CD8-positive, alpha-beta memory T cell (primary cell): Measurements from ENCODE around the gene TAS2R5. TPM values are rescaled to one million over a fixed set of nuclear protein-coding genes. Genes with fewer than 3 reads are reported as not detected.
"Not testable (repeated sequence)": the region's sequence is repeated elsewhere in the genome, so short reads cannot be mapped to it uniquely, and the experiment has no call there.

Experiments used
- CTCF ChIA-PET: fragments of 350-600 bp; sonication (Branson Sonifier 250); formaldehyde crosslinking; loops from one replicate; lab custom pipeline; 2021; ENCODE audit warnings: antibody characterized with exemption; lab: Charles Lee
- POLR2A ChIA-PET: fragments of 350-600 bp; sonication (Branson Sonifier 250); formaldehyde crosslinking; loops from one replicate; lab custom pipeline; 2021; ENCODE audit warnings: antibody characterized with exemption; lab: Charles Lee
- DNase-seq, 5 donors: peaks; one replicate each; pipeline versions ENCODE4 v3.0.0 to v3.0.0-alpha.2; 2020 to 2022; ENCODE audit warnings: mixed read lengths in 1 of 5
- H3K27ac ChIP-seq: one replicate; pipeline ENCODE4 v1.7.0; 2013; ENCODE audit warnings: low read depth, mild to moderate bottlenecking, low read length, moderate library complexity
- H3K27me3 ChIP-seq: 2 replicates; pipeline ENCODE4 v1.7.0; 2013; ENCODE audit warnings: low read length, mild to moderate bottlenecking; ENCODE audit not compliant: insufficient read depth, poor library complexity, severe bottlenecking
- H3K36me3 ChIP-seq: 2 replicates; pipeline ENCODE4 v1.7.0; 2013; ENCODE audit warnings: mild to moderate bottlenecking, low read length, moderate library complexity; ENCODE audit not compliant: insufficient read depth
- H3K4me1 ChIP-seq: 2 replicates; pipeline ENCODE4 v1.7.0; 2013; ENCODE audit warnings: mild to moderate bottlenecking, low read length, moderate library complexity; ENCODE audit not compliant: insufficient read depth
- H3K4me3 ChIP-seq: 2 replicates; pipeline ENCODE4 v1.7.0; 2013; ENCODE audit warnings: mild to moderate bottlenecking, low read length
- H3K9me3 ChIP-seq: 2 replicates; pipeline ENCODE4 v1.7.0; 2013; ENCODE audit warnings: mild to moderate bottlenecking, low read length
- H3K27ac Mint-ChIP-seq, 8 donors: one replicate each; pipeline ENCODE4 v1.8.0; 2020 to 2021; ENCODE audit warnings: mixed read lengths in 8 of 8, mild to moderate bottlenecking in 6 of 8, inconsistent platforms in 3 of 8, moderate library complexity in 3 of 8
- H3K27me3 Mint-ChIP-seq, 2 donors: one replicate each; pipeline ENCODE4 v1.8.0; 2020 to 2021; ENCODE audit warnings: mixed read lengths in 2 of 2, mild to moderate bottlenecking in 1 of 2, moderate library complexity in 1 of 2
- H3K36me3 Mint-ChIP-seq, 3 donors: one replicate each; pipeline ENCODE4 v1.8.0; 2020 to 2021; ENCODE audit warnings: mixed read lengths in 3 of 3, inconsistent platforms in 1 of 3, mild to moderate bottlenecking in 1 of 3
- H3K4me1 Mint-ChIP-seq, 3 donors: one replicate each; pipeline ENCODE4 v1.8.0; 2020 to 2021; ENCODE audit warnings: mixed read lengths in 3 of 3, inconsistent platforms in 1 of 3, mild to moderate bottlenecking in 1 of 3
- H3K4me3 Mint-ChIP-seq, 7 donors: one replicate each; pipeline ENCODE4 v1.8.0; 2020 to 2021; ENCODE audit warnings: mixed read lengths in 7 of 7, mild to moderate bottlenecking in 6 of 7, moderate library complexity in 4 of 7, inconsistent platforms in 2 of 7
- H3K9me3 Mint-ChIP-seq, 5 donors: one replicate each; pipeline ENCODE4 v1.8.0; 2020 to 2022; ENCODE audit warnings: mixed read lengths in 5 of 5, mild to moderate bottlenecking in 3 of 5, moderate library complexity in 2 of 5, inconsistent platforms in 1 of 5
- polyA plus RNA-seq: library from polyadenylated mRNA; unstranded; fragments of 300-500 nt; fragmentation: Illumina TruSeq; gene quantifications from one replicate; pipeline ENCODE4 v1.2.3, GENCODE V29; 2021
- total RNA-seq, 2 experiments: library from RNA; stranded (reverse); gene quantifications; one replicate each; pipeline ENCODE4 v1.2.3, GENCODE V29; 2021

The TAS2R5 gene
- total RNA-seq: 1 to 10 TPM in 1 of 2 experiments, under 1 TPM in 1; 0.88 to 1.3 TPM
- not detected for polyA plus RNA-seq

DNA sequence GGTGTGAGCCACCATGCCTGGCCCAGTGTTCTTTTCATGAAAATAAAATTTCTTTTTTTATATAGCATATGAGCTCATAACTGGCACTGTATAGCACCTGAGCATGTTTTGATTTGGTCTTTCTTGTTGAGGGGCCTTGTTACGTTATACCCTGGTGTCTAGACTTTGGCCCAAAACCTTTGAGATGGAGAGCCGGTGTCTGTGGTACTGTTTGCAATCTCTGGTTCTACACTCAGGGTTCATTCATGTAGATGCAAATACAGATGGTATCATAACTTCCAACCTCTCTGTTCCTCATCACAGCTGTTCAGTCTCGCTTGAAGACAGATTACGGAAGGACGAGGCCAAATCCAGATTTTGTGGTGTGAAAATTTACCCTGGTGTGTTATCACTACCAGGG lies at the start of gene TAS2R5:
Gene TAS2R5 (plus strand): TSS at position 301 of the 400 bp plus-strand sequence. CDS start 145 bp downstream, outside the sequence.
- H3K9me3 Mint-ChIP-seq: no peaks in the 10 kb centered on the region
- Histone ChIP-seq H3K27me3 (no peaks in the 10 kb centered on the region), H3K9me3 (no peaks in the 10 kb centered on the region), H3K4me1 (no peaks in the 10 kb centered on the region), H3K36me3 (peaks cover 5% of the 10 kb centered on the region), H3K4me3 (no peak within 1 kb of the TSS), H3K27ac (no peak within 1 kb of the TSS)
- H3K36me3 Mint-ChIP-seq: peaks cover 0 to 49% (median 12%) of the 10 kb centered on the region in 3 donors
- no peak within 1 kb of the TSS for H3K4me3 Mint-ChIP-seq
- H3K4me1 Mint-ChIP-seq: peaks cover 0 to 3% (median 0%) of the 10 kb centered on the region in 3 donors
- no peak for DNase-seq
- ChIA-PET POLR2A (no interaction called here), CTCF (no interaction called here)
- no peaks in the 10 kb centered on the region for H3K27me3 Mint-ChIP-seq
- no peak within 1 kb of the TSS for H3K27ac Mint-ChIP-seq

DNA sequence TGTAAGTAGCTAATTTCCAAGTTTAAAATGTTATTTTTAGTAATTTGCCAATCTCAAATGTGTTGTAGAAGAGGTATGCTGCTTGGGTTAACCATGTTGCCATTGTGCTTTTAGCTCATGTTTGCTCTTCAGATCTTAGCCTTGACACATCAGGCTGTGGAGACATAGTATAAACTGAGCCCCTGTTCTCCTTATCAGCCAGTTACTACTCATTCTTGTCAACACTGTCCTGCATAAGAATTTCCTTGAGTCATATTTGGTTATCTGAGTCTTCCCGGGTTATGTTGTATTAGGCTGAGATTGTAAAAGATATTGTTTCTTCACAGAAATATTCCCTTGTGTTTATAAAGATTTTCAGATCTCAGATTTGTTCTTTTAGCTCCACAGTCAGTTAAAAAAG lies 47.8 kb upstream of the TAS2R5 start:
- Mint-ChIP-seq H3K27me3 (no peaks in the 10 kb centered on the region), H3K9me3 (no peaks in the 10 kb centered on the region), H3K4me1 (peaks cover 44 to 69% (median 67%) of the 10 kb centered on the region in 3 donors), H3K36me3 (peaks cover 6 to 79% (median 25%) of the 10 kb centered on the region in 3 donors), H3K27ac (no peak overlapping the region), H3K4me3 (peak overlapping the region in 2 of 7 donors; percentile 4 to 22)
- Histone ChIP-seq H3K27me3 (no peaks in the 10 kb centered on the region), H3K4me3 (no peak overlapping the region), H3K9me3 (no peaks in the 10 kb centered on the region), H3K36me3 (peaks cover 63% of the 10 kb centered on the region), H3K4me1 (peaks cover 27% of the 10 kb centered on the region), H3K27ac (no peak overlapping the region)
- no peak for DNase-seq
- ChIA-PET POLR2A (no interaction called here), CTCF (interaction anchor here (0.9 kb wide), 1 partner anchor 88 kb away, joined by 3 read pairs; no protein-coding TSS in a partner anchor)

- H3K27me3 Mint-ChIP-seq: no peaks in the 10 kb centered on the region
- peaks cover 20% of the 10 kb centered on the region for H3K4me1 ChIP-seq
- no peaks in the 10 kb centered on the region for H3K9me3 Mint-ChIP-seq
- CTCF ChIA-PET: no interaction called here
- POLR2A ChIA-PET: no interaction called here
- H3K27ac ChIP-seq: no peak overlapping the region
- H3K27ac Mint-ChIP-seq: peak overlapping the region in 1 of 8 donors; percentile 8
- H3K36me3 Mint-ChIP-seq: peaks cover 6 to 84% (median 25%) of the 10 kb centered on the region in 3 donors
- peaks cover 29 to 51% (median 48%) of the 10 kb centered on the region in 3 donors for H3K4me1 Mint-ChIP-seq
- H3K36me3 ChIP-seq: peaks cover 71% of the 10 kb centered on the region
- no peaks in the 10 kb centered on the region for H3K27me3 ChIP-seq
- no peak overlapping the region for H3K4me3 Mint-ChIP-seq
- no peak for DNase-seq
- no peak overlapping the region for H3K4me3 ChIP-seq
- no peaks in the 10 kb centered on the region for H3K9me3 ChIP-seq
Observed at GRCh38 chr7:141744131-141744530, 45.9 kb upstream of the TAS2R5 start.

- no peaks in the 10 kb centered on the region for H3K4me1 ChIP-seq
- ChIA-PET POLR2A (interaction anchor here (0.7 kb wide), 1 partner anchor 665 kb away, joined by 5 read pairs; no protein-coding TSS in a partner anchor), CTCF (interaction anchor here (1.6 kb wide), 1 partner anchor 10 kb away, joined by 4 read pairs; the partner anchor contains the start of gene SSBP1)
- peaks cover 73% of the 10 kb centered on the region for H3K36me3 ChIP-seq
- H3K27ac Mint-ChIP-seq: no peak overlapping the region
- peaks cover 13 to 34% (median 32%) of the 10 kb centered on the region in 5 donors for H3K9me3 Mint-ChIP-seq
- no peaks in the 10 kb centered on the region for H3K27me3 Mint-ChIP-seq
- DNase-seq: no peak
- H3K36me3 Mint-ChIP-seq: peaks cover 42 to 89% (median 43%) of the 10 kb centered on the region in 3 donors
- H3K27ac ChIP-seq: no peak overlapping the region
- no peaks in the 10 kb centered on the region for H3K27me3 ChIP-seq
- peaks cover 2 to 16% (median 9%) of the 10 kb centered on the region in 3 donors for H3K4me1 Mint-ChIP-seq
- H3K4me3 ChIP-seq: no peak overlapping the region
- H3K4me3 Mint-ChIP-seq: no peak overlapping the region
- peaks cover 5% of the 10 kb centered on the region for H3K9me3 ChIP-seq
Observed at GRCh38 chr7:141748396-141748795, 41.6 kb upstream of the TAS2R5 start.

DNA sequence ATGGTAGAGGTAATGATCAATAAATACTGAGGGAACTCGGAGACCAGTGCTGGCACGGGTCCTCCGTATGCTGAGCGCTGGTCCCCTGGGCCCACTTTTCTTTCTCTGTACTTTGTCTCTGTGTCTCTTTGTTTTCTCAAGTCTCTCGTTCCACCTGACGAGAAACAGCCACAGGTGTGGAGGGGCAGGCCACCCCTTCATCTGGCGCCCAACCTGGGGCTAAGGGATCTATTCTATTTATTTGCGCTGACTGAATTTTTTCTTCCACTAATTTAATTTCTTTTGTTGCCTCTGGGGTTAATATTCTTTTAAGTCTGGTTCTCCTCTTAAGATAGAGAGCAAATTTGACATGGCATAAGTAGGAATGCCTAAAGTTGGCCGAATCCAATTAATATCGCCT lies 38.1 kb upstream of the TAS2R5 start:
- H3K4me3 ChIP-seq, H3K27me3 Mint-ChIP-seq, H3K4me3 Mint-ChIP-seq, CTCF ChIA-PET, POLR2A ChIA-PET, H3K4me1 Mint-ChIP-seq, H3K9me3 ChIP-seq, DNase-seq, H3K27me3 ChIP-seq, H3K27ac ChIP-seq, H3K4me1 ChIP-seq: not testable (repeated sequence)
- H3K36me3 Mint-ChIP-seq: peaks cover 53 to 91% (median 55%) of the 10 kb centered on the region in 3 donors
- H3K9me3 Mint-ChIP-seq: peaks cover 13 to 34% (median 32%) of the 10 kb centered on the region in 5 donors
- peak overlapping the region in 1 of 8 donors; percentile 66 for H3K27ac Mint-ChIP-seq
- peaks cover 50% of the 10 kb centered on the region for H3K36me3 ChIP-seq

GRCh38 chr7:141752634-141753033 lies 37.4 kb upstream of the TAS2R5 start:
- no peak for DNase-seq
- Histone ChIP-seq H3K27me3 (no peaks in the 10 kb centered on the region), H3K36me3 (peaks cover 50% of the 10 kb centered on the region), H3K4me1 (no peaks in the 10 kb centered on the region), H3K27ac (no peak overlapping the region), H3K9me3 (peaks cover 5% of the 10 kb centered on the region), H3K4me3 (no peak overlapping the region)
- Mint-ChIP-seq H3K36me3 (peaks cover 55 to 96% (median 56%) of the 10 kb centered on the region in 3 donors), H3K27me3 (no peaks in the 10 kb centered on the region), H3K27ac (no peak overlapping the region), H3K9me3 (peaks cover 13 to 34% (median 32%) of the 10 kb centered on the region in 5 donors), H3K4me1 (peaks cover 4 to 8% (median 7%) of the 10 kb centered on the region in 3 donors), H3K4me3 (no peak overlapping the region)
- ChIA-PET CTCF (no interaction called here), POLR2A (no interaction called here)

GRCh38 chr7:141754939-141755338 lies 35.1 kb upstream of the TAS2R5 start:
- H3K4me3 ChIP-seq: no peak overlapping the region
- H3K9me3 Mint-ChIP-seq: peaks cover 13 to 34% (median 31%) of the 10 kb centered on the region in 5 donors

DNA sequence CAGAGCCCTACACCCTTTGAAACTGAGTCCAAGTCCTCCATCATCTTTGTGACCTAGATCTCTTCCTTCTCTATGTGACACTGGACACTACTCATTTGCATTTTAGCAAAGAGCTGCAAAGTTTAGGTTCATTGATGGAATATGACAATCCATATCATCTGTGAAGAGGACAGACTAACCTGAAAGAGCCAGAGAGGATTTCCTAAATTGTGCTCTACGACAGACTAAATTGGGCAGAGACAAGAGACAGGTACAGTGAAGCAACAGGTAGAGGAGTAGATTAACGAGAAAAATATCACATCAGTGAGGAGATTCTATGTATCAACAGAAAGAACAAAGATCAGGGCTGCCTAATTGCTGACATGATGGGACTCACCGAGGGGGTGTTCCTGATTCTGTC lies 26.2 kb upstream of the TAS2R5 start, which contains the start of gene TAS2R3:
Gene TAS2R3 (plus strand): TSS at position 301 of the 400 bp plus-strand sequence. CDS start 62 bp downstream, at position 363.
- peaks cover 23 to 69% (median 33%) of the 10 kb centered on the region in 3 donors for H3K36me3 Mint-ChIP-seq

More at GRCh38 chr7:141754939-141755338, 35.1 kb upstream of the TAS2R5 start:
- peaks cover 4 to 9% (median 8%) of the 10 kb centered on the region in 3 donors for H3K4me1 Mint-ChIP-seq
- CTCF ChIA-PET: no interaction called here
- H3K36me3 ChIP-seq: peaks cover 50% of the 10 kb centered on the region
- POLR2A ChIA-PET: no interaction called here
- H3K27ac ChIP-seq: no peak overlapping the region
- peaks cover 52 to 94% (median 57%) of the 10 kb centered on the region in 3 donors for H3K36me3 Mint-ChIP-seq
- H3K27ac Mint-ChIP-seq: peak overlapping the region in 1 of 8 donors; percentile 87
- peak in 2 of 5 donors; percentile 3 to 14 for DNase-seq
- peak overlapping the region in 1 of 7 donors; percentile 24 for H3K4me3 Mint-ChIP-seq
- peaks cover 5% of the 10 kb centered on the region for H3K9me3 ChIP-seq
- H3K27me3 Mint-ChIP-seq: no peaks in the 10 kb centered on the region
- no peaks in the 10 kb centered on the region for H3K27me3 ChIP-seq
- H3K4me1 ChIP-seq: no peaks in the 10 kb centered on the region

More for the DNA sequence above, 26.2 kb upstream of the TAS2R5 start, which contains the start of gene TAS2R3:
- Mint-ChIP-seq H3K4me1 (peaks cover 4 to 14% (median 7%) of the 10 kb centered on the region in 3 donors), H3K27me3 (no peaks in the 10 kb centered on the region), H3K27ac (no peak within 1 kb of the TSS), H3K9me3 (no peaks in the 10 kb centered on the region), H3K4me3 (no peak within 1 kb of the TSS)
- no peaks in the 10 kb centered on the region for H3K4me1 ChIP-seq
- H3K4me3 ChIP-seq: no peak within 1 kb of the TSS
- no peaks in the 10 kb centered on the region for H3K9me3 ChIP-seq
- no peak for DNase-seq
- peaks cover 21% of the 10 kb centered on the region for H3K36me3 ChIP-seq
- POLR2A ChIA-PET: no interaction called here
- H3K27me3 ChIP-seq: no peaks in the 10 kb centered on the region
- CTCF ChIA-PET: no interaction called here
- H3K27ac ChIP-seq: no peak within 1 kb of the TSS
